SK-N-SH (cell line): Measurements from ENCODE around the gene TMEM87B.
"Not testable (repeated sequence)": the region's sequence is repeated elsewhere in the genome, so short reads cannot be mapped to it uniquely, and the experiment has no call there.

Source experiments
- EP300 ChIP-seq, 2 experiments: IDR thresholded peaks; 2 replicates each; pipeline versions ENCODE4 v1.4.0 to v1.6.1; 2012; ENCODE audit warnings: borderline replicate concordance in 1 of 2, low read depth in 1 of 2, low read length in 1 of 2
- FOXJ3 ChIP-seq: sonication (generic); formaldehyde crosslinking; IDR thresholded peaks from 2 replicates; pipeline ENCODE4 v1.5.1; 2020; ENCODE audit warnings: mild to moderate bottlenecking, missing genetic modification reagents
- JUND ChIP-seq: IDR thresholded peaks from 2 replicates; pipeline ENCODE4 v1.4.0; 2012
- TF ChIP-seq, protein P1 (sequence below): fragments of 200-600 bp; sonication (generic); IDR thresholded peaks from 2 replicates; pipeline ENCODE4 v1.6.1; 2017; ENCODE audit warnings: antibody characterized with exemption, mild to moderate bottlenecking, moderate library complexity
- TF ChIP-seq, protein P2 (sequence below): IDR thresholded peaks from 2 replicates; pipeline ENCODE4 v1.4.0; 2012; ENCODE audit warnings: low read depth

DNA sequence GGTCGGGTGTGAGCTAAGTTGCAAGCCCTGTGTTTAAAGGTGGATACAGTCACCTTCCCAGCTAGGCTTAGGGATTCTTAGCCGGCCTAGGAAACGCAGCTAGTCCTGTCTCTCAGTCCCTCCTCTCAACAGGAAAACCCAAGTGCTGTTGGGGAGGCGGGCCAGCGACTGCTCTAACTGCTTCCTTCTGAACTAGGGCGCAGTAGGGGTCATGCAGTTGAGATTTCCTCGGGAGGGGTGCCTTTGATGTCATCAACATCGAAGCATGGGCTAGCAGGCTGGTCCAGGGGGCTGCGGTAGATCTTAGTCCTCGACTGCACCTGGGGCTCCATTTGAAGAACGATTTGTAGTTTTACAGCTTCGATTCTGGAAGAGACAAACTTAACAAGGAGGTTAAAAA lies 15.5 kb upstream of the TMEM87B start:
- TF ChIP-seq, protein P1, sequence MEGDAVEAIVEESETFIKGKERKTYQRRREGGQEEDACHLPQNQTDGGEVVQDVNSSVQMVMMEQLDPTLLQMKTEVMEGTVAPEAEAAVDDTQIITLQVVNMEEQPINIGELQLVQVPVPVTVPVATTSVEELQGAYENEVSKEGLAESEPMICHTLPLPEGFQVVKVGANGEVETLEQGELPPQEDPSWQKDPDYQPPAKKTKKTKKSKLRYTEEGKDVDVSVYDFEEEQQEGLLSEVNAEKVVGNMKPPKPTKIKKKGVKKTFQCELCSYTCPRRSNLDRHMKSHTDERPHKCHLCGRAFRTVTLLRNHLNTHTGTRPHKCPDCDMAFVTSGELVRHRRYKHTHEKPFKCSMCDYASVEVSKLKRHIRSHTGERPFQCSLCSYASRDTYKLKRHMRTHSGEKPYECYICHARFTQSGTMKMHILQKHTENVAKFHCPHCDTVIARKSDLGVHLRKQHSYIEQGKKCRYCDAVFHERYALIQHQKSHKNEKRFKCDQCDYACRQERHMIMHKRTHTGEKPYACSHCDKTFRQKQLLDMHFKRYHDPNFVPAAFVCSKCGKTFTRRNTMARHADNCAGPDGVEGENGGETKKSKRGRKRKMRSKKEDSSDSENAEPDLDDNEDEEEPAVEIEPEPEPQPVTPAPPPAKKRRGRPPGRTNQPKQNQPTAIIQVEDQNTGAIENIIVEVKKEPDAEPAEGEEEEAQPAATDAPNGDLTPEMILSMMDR, result not testable (repeated sequence)
- TF ChIP-seq JUND; FOXJ3 (CRISPR knock-in tag); EP300 (IDR thresholded peaks at IDR 0.05; ENCODE audit: borderline replicate concordance in 1 of 2, low read depth in 1 of 2, low read length in 1 of 2): not testable (repeated sequence)
- TF ChIP-seq, protein P2, sequence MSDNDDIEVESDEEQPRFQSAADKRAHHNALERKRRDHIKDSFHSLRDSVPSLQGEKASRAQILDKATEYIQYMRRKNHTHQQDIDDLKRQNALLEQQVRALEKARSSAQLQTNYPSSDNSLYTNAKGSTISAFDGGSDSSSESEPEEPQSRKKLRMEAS, result not testable (repeated sequence)
